A673 (cell line): ENCODE results near the gene C7orf25. TPM values are rescaled to one million over a fixed set of nuclear protein-coding genes. Genes with fewer than 3 reads are reported as not detected.

Experiments used
- BruUV-seq: library from RNA; stranded (reverse); fragments of 400-500 nt; replicated peaks from 2 replicates; lab custom pipeline; 2021; lab: Mats Ljungman, UMichigan
- CTCF ChIA-PET: fragments of 300-600 bp; sonication (Branson Sonifier 250); formaldehyde crosslinking; loops from one replicate; lab custom pipeline; 2022; ENCODE audit warnings: antibody characterized with exemption; lab: Charles Lee
- POLR2A ChIA-PET: fragments of 300-600 bp; sonication (Branson Sonifier 250); formaldehyde crosslinking; loops from one replicate; lab custom pipeline; 2022; ENCODE audit warnings: antibody characterized with exemption; ENCODE audit not compliant: low non-redundant PET; lab: Charles Lee
- DNase-seq: peaks from one replicate; pipeline ENCODE4 v3.0.0-alpha.2; 2015; ENCODE audit warnings: low spot score
- H3K27ac ChIP-seq: fragments of 200-600 bp; sonication (generic); 2 replicates; pipeline ENCODE4 v1.5.1; 2016; ENCODE audit warnings: mixed run types, low read depth, mild to moderate bottlenecking, mixed read lengths, antibody characterized with exemption, low read length; ENCODE audit not compliant: poor library complexity, severe bottlenecking
- H3K27me3 ChIP-seq: fragments of 200-600 bp; sonication (generic); replicated peaks from 2 replicates; pipeline ENCODE4 v1.6.1; 2017; ENCODE audit warnings: mixed run types, low read depth, mild to moderate bottlenecking, mixed read lengths, antibody characterized with exemption, low read length; ENCODE audit not compliant: insufficient read depth, poor library complexity
- H3K36me3 ChIP-seq: fragments of 200-600 bp; sonication (generic); 2 replicates; pipeline ENCODE4 v1.6.1; 2016; ENCODE audit warnings: mixed run types, mild to moderate bottlenecking, mixed read lengths, antibody characterized with exemption, low read length; ENCODE audit not compliant: insufficient read depth, poor library complexity, severe bottlenecking
- H3K4me1 ChIP-seq: fragments of 200-600 bp; sonication (generic); 2 replicates; pipeline ENCODE4 v1.6.1; 2017; ENCODE audit warnings: mixed run types, mild to moderate bottlenecking, mixed read lengths, antibody characterized with exemption, low read length; ENCODE audit not compliant: insufficient read depth, poor library complexity, severe bottlenecking
- H3K4me3 ChIP-seq: fragments of 200-600 bp; sonication (generic); 2 replicates; pipeline ENCODE4 v1.5.1; 2016; ENCODE audit warnings: low read depth, mixed run types, mild to moderate bottlenecking, mixed read lengths, low read length; ENCODE audit not compliant: poor library complexity, severe bottlenecking
- H3K9me3 ChIP-seq: fragments of 200-600 bp; sonication (generic); 2 replicates; pipeline ENCODE4 v1.6.1; 2016; ENCODE audit warnings: mixed run types, low read depth, mild to moderate bottlenecking, mixed read lengths, antibody characterized with exemption, low read length; ENCODE audit not compliant: poor library complexity, severe bottlenecking
- CTCF ChIP-seq: fragments of 300-800, 200-600 bp; sonication (generic); conservative IDR thresholded peaks from 2 replicates; pipeline ENCODE4 v1.5.1; 2017; ENCODE audit warnings: low read depth, mild to moderate bottlenecking, antibody characterized with exemption, low read length, moderate library complexity, mixed read lengths
- EZH2 ChIP-seq: fragments of 200-600 bp; sonication (generic); IDR thresholded peaks from 2 replicates; pipeline ENCODE4 v1.6.1; 2017; ENCODE audit warnings: borderline replicate concordance, low read depth, mild to moderate bottlenecking, mixed read lengths, antibody characterized with exemption, low read length; ENCODE audit not compliant: poor library complexity, severe bottlenecking
- intact Hi-C: fragments of 100-400 bp; cut with micrococcal nuclease; formaldehyde crosslinking; loops from one replicate; pipeline ENCODE4 v1.10.0; 2022; ENCODE audit not compliant: unreplicated experiment
- total RNA-seq: library from RNA; stranded (reverse); gene quantifications from 2 replicates; pipeline ENCODE4 v1.2.3, GENCODE V29; 2021

Gene C7orf25
- total RNA-seq, 1 experiment from 2014 or later: 7.3 TPM

GRCh38 chr7:42926204-42926603, 14.3 kb upstream of the C7orf25 start:
- no peak for DNase-seq
- TF ChIP-seq CTCF (no peak), EZH2 (no peak)
- BruUV-seq: no TSS peak
- Histone ChIP-seq H3K4me3 (no peak overlapping the region), H3K4me1 (peaks cover 17% of the 10 kb centered on the region), H3K36me3 (peaks cover 62% of the 10 kb centered on the region), H3K27ac (no peak overlapping the region), H3K9me3 (no peaks in the 10 kb centered on the region), H3K27me3 (no peaks in the 10 kb centered on the region)
- POLR2A ChIA-PET: no interaction called here
- CTCF ChIA-PET: no interaction called here
- intact Hi-C loops: no loop called here

- peaks cover 67% of the 10 kb centered on the region for H3K36me3 ChIP-seq
- no peak overlapping the region for H3K27ac ChIP-seq
- no peak for DNase-seq
- TF ChIP-seq EZH2 (no peak), CTCF (no peak)
- peaks cover 15% of the 10 kb centered on the region for H3K4me1 ChIP-seq
- intact Hi-C loops: no loop called here
- POLR2A ChIA-PET: no interaction called here
- no peaks in the 10 kb centered on the region for H3K27me3 ChIP-seq
- CTCF ChIA-PET: no interaction called here
- H3K4me3 ChIP-seq: no peak overlapping the region
- no peaks in the 10 kb centered on the region for H3K9me3 ChIP-seq
- no TSS peak for BruUV-seq
Observed at GRCh38 chr7:42925630-42926029, 13.8 kb upstream of the C7orf25 start.

GRCh38 chr7:42924223-42924838, 12.5 kb upstream of the C7orf25 start:
- TF ChIP-seq CTCF (no peak), EZH2 (no peak)
- ChIA-PET CTCF (interaction anchor here (0.6 kb wide), 1 partner anchor 985 kb away, joined by 3 read pairs; no protein-coding TSS in a partner anchor), POLR2A (no interaction called here)
- H3K27me3 ChIP-seq: no peaks in the 10 kb centered on the region
- no peak overlapping the region for H3K4me3 ChIP-seq
- BruUV-seq: no TSS peak
- no peaks in the 10 kb centered on the region for H3K9me3 ChIP-seq
- no peak overlapping the region for H3K27ac ChIP-seq
- no peak for DNase-seq
- peaks cover 5% of the 10 kb centered on the region for H3K4me1 ChIP-seq
- intact Hi-C loops: no loop called here
- peaks cover 80% of the 10 kb centered on the region for H3K36me3 ChIP-seq
